Gastrocnemius medialis (tissue), 4 donors: ENCODE data around the gene PDE8A. TPM values are rescaled to one million over a fixed set of nuclear protein-coding genes. Genes with fewer than 3 reads are reported as not detected.

Experiments
- ATAC-seq, 2 donors: fragments of 150-250 bp; one replicate each; pipeline ENCODE4 v1.9.1; 2016
- DNase-seq, 2 donors: peaks; one replicate each; pipeline ENCODE4 v3.0.0-alpha.2; 2019
- H3K27ac ChIP-seq, 4 donors: fragments of 200-600 bp; sonication (generic); 1 replicate in 1 of 4; 2 replicates in 3 of 4; pipeline ENCODE4 v1.5.1; 2016 to 2018; ENCODE audit warnings: mild to moderate bottlenecking in 2 of 4, moderate library complexity in 1 of 4
- H3K27me3 ChIP-seq, 3 donors: fragments of 200-600 bp; sonication (generic) in 2 of 3; 1 replicate in 1 of 3; 2 replicates in 2 of 3; pipeline versions ENCODE4 v1.5.1 to v1.6.0; 2016 to 2019; ENCODE audit warnings: mild to moderate bottlenecking in 1 of 3, moderate library complexity in 1 of 3
- H3K36me3 ChIP-seq, 2 donors: fragments of 200-600 bp; sonication (generic) in 1 of 2; one replicate each; pipeline ENCODE4 v1.5.1; 2017 to 2018
- H3K4me1 ChIP-seq, 2 donors: fragments of 200-600 bp; sonication (generic) in 1 of 2; one replicate each; pipeline ENCODE4 v1.5.1; 2016 to 2017; ENCODE audit warnings: mild to moderate bottlenecking in 2 of 2
- H3K4me3 ChIP-seq, 4 donors: fragments of 200-600 bp; sonication (generic) in 3 of 4; 1 replicate in 1 of 4; 2 replicates in 3 of 4; pipeline ENCODE4 v1.5.1; 2016 to 2019; ENCODE audit warnings: mild to moderate bottlenecking in 2 of 4
- H3K9me3 ChIP-seq, 3 donors: fragments of 200-600 bp; sonication (generic) in 2 of 3; 1 replicate in 1 of 3; 2 replicates in 2 of 3; pipeline ENCODE4 v1.5.1; 2016 to 2019
- CTCF ChIP-seq, 5 experiments: fragments of 450-650 bp in 3 of 5; fragments of 200-600 bp in 2 of 5; sonication (generic) in 2 of 5; IDR thresholded peaks in 4 of 5; conservative IDR thresholded peaks in 1 of 5; 1 replicate in 4 of 5; 2 replicates in 1 of 5; pipeline ENCODE4 v1.5.1; 2016 to 2019; ENCODE audit warnings: antibody characterized with exemption in 5 of 5, mild to moderate bottlenecking in 3 of 5, moderate library complexity in 3 of 5
- POLR2A ChIP-seq, 2 donors: fragments of 450-650 bp; IDR thresholded peaks; one replicate each; pipeline ENCODE4 v1.6.1; 2017; ENCODE audit warnings: antibody characterized with exemption in 2 of 2, mild to moderate bottlenecking in 2 of 2, moderate library complexity in 2 of 2
- in situ Hi-C, 4 donors: fragments of 200-750 bp; cut with MboI; loops; one replicate each; pipeline versions ENCODE4 v1.15.0 to v1.8.0; 2017; ENCODE audit warnings: low sequenced_read_pairs in 4 of 4
- intact Hi-C: fragments of 100-400 bp; cut with DNase I; formaldehyde crosslinking; loops from one replicate; pipeline ENCODE4 v1.15.1; 2023; ENCODE audit warnings: low total_unique reads
- total RNA-seq, 4 donors: library from RNA; depleted of rRNA; stranded (reverse); fragments of >200 nt; gene quantifications; one replicate each; pipeline versions ENCODE4 v1.1.0 to v1.2.3, GENCODE V29; 2016

The PDE8A gene
- total RNA-seq, 4 donors from 2014 or later, result 6.3 to 20.6 (median 13.9) TPM

- TF ChIP-seq POLR2A (IDR thresholded peaks at IDR 0.05) (no peak), CTCF (IDR thresholded peaks at IDR 0.05 in 4 of 5, conservative IDR thresholded peaks at IDR 0.05 in 1 of 5) (peak; percentile 83 to 94 (median 90))
- ATAC-seq (peak; percentile 89 to 92), DNase-seq (peak; percentile 39 to 68)
- Histone ChIP-seq H3K4me1 (peaks cover 4 to 10% of the 10 kb centered on the region in 2 donors), H3K4me3 (peak overlapping the region; percentile 34 to 51 (median 39)), H3K27me3 (no peaks in the 10 kb centered on the region), H3K36me3 (peaks cover 0 to 3% of the 10 kb centered on the region in 2 donors), H3K27ac (no peak overlapping the region), H3K9me3 (no peaks in the 10 kb centered on the region)
- in situ Hi-C loops, result loop anchor here in 2 of 4 donors (5.0 kb wide), 1 partner anchor 87 kb away; no protein-coding TSS in a partner anchor
- intact Hi-C loops, result loop anchor here (1.0 to 10.0 kb wide), 3 partner anchors 89 to 330 kb away; no protein-coding TSS in a partner anchor
Observed at GRCh38 chr15:84955089-84955848, 26.4 kb upstream of the PDE8A start.

GRCh38 chr15:84956199-84956598, 25.5 kb upstream of the PDE8A start:
- Histone ChIP-seq H3K27ac (no peak overlapping the region), H3K4me3 (no peak overlapping the region), H3K9me3 (no peaks in the 10 kb centered on the region), H3K4me1 (peaks cover 4 to 10% of the 10 kb centered on the region in 2 donors), H3K27me3 (no peaks in the 10 kb centered on the region), H3K36me3 (peaks cover 0 to 3% of the 10 kb centered on the region in 2 donors)
- DNase-seq (no peak), ATAC-seq (no peak)
- TF ChIP-seq CTCF (IDR thresholded peaks at IDR 0.05 in 4 of 5, conservative IDR thresholded peaks at IDR 0.05 in 1 of 5) (no peak), POLR2A (IDR thresholded peaks at IDR 0.05) (no peak)
- intact Hi-C loops (loop anchor here (10.0 kb wide), 2 partner anchors 209 to 329 kb away; no protein-coding TSS in a partner anchor), in situ Hi-C loops (loop anchor here in 2 of 4 donors (5.0 kb wide), 1 partner anchor 86 kb away; no protein-coding TSS in a partner anchor)

- Histone ChIP-seq H3K36me3 (peaks cover 0 to 3% of the 10 kb centered on the region in 2 donors), H3K4me1 (peaks cover 2 to 4% of the 10 kb centered on the region in 2 donors), H3K27ac (no peak overlapping the region), H3K9me3 (no peaks in the 10 kb centered on the region), H3K27me3 (no peaks in the 10 kb centered on the region), H3K4me3 (no peak overlapping the region)
- intact Hi-C loops, result no loop called here
- DNase-seq, result no peak
- ATAC-seq, result no peak
- TF ChIP-seq POLR2A (IDR thresholded peaks at IDR 0.05) (no peak), CTCF (IDR thresholded peaks at IDR 0.05 in 4 of 5, conservative IDR thresholded peaks at IDR 0.05 in 1 of 5) (no peak)
- in situ Hi-C loops, result loop anchor here in 1 of 4 donors (10.0 kb wide), 1 partner anchor 64 kb away; no protein-coding TSS in a partner anchor
Observed at GRCh38 chr15:84960391-84961113, 21.1 kb upstream of the PDE8A start.

GRCh38 chr15:84961114-84961452, 20.6 kb upstream of the PDE8A start:
- DNase-seq (no peak), ATAC-seq (no peak)
- H3K27me3 ChIP-seq, result no peaks in the 10 kb centered on the region
- H3K9me3 ChIP-seq, result no peaks in the 10 kb centered on the region
- no peaks in the 10 kb centered on the region for H3K4me1 ChIP-seq
- TF ChIP-seq CTCF (IDR thresholded peaks at IDR 0.05 in 4 of 5, conservative IDR thresholded peaks at IDR 0.05 in 1 of 5), result no peak
- TF ChIP-seq POLR2A (IDR thresholded peaks at IDR 0.05), result no peak
- H3K27ac ChIP-seq, result no peak overlapping the region
- in situ Hi-C loops, result loop anchor here in 1 of 4 donors (10.0 kb wide), 1 partner anchor 64 kb away; no protein-coding TSS in a partner anchor
- peaks cover 0 to 3% of the 10 kb centered on the region in 2 donors for H3K36me3 ChIP-seq
- intact Hi-C loops, result no loop called here
- no peak overlapping the region for H3K4me3 ChIP-seq
